ENCODE data around the gene POC1B.

The POC1B gene

DNA sequence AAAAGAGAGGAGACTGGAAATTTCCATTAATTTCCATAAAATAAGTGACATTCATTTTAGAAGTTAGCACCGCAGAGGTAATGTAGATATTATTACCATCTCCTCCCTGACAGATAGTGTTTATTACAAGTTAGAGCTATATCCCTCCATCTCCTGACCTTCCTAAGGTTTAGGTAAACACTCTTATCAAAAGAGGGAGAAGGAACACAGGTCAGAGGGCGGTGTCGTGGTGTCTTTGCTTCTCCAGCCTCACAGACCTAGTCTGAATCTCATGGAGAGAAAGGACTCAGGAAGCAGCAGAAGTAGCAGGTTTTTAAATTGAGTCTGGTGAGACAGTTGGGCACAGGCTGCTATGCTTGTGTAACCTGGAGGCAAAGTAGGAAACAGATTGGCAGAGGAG lies 11.5 kb upstream of the POC1B start (continued):
- TF ChIP-seq BACH2 (CRISPR knock-in tag; IDR thresholded peaks at IDR 0.05; ENCODE audit: borderline replicate concordance) (no peak), SNAI2 (CRISPR knock-in tag; IDR thresholded peaks at IDR 0.05) (no peak), TOX (CRISPR knock-in tag; IDR thresholded peaks at IDR 0.05; ENCODE audit: borderline replicate concordance) (no peak), ZNF70 (CRISPR knock-in tag; IDR thresholded peaks at IDR 0.05) (no peak), TCF4 (CRISPR knock-in tag; IDR thresholded peaks at IDR 0.05; ENCODE audit: borderline replicate concordance) (no peak), PPARA (CRISPR knock-in tag; IDR thresholded peaks at IDR 0.05; ENCODE audit: borderline replicate concordance) (no peak), ZNF8 (CRISPR knock-in tag; IDR thresholded peaks at IDR 0.05) (no peak), ZFP30 (CRISPR knock-in tag; IDR thresholded peaks at IDR 0.05) (no peak), RARB (CRISPR knock-in tag; IDR thresholded peaks at IDR 0.05) (no peak), ZNF565 (CRISPR knock-in tag; conservative IDR thresholded peaks at IDR 0.05; ENCODE audit: low read depth) (no peak), ESRRG (CRISPR knock-in tag; IDR thresholded peaks at IDR 0.05) (no peak)
- TF ChIP-seq, protein P1, sequence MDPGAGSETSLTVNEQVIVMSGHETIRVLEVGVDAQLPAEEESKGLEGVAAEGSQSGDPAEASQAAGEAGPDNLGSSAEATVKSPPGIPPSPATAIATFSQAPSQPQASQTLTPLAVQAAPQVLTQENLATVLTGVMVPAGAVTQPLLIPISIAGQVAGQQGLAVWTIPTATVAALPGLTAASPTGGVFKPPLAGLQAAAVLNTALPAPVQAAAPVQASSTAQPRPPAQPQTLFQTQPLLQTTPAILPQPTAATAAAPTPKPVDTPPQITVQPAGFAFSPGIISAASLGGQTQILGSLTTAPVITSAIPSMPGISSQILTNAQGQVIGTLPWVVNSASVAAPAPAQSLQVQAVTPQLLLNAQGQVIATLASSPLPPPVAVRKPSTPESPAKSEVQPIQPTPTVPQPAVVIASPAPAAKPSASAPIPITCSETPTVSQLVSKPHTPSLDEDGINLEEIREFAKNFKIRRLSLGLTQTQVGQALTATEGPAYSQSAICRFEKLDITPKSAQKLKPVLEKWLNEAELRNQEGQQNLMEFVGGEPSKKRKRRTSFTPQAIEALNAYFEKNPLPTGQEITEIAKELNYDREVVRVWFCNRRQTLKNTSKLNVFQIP (CRISPR knock-in tag; IDR thresholded peaks at IDR 0.05; ENCODE audit: borderline replicate concordance, low read depth), result no peak

DNA sequence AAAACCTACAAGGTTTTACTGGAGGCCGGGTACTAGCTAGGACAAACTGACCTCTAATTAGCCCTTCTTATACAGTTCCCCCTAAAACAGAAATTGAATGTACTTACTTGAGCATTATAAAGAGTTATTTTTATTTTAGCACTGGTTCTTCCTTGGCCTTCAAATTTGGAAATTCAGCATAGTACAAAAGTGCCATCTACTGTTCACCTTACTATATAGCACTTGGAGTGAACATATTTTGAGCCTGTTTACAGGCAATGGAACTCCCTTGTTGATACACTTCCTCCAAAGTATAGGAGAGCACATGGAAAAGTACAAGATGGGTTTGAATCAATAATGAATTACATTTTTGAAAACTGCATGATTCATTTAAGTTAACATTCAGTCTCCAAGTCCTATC lies 3.9 kb upstream of the POC1B start:
- no peak for TF ChIP-seq TOX (CRISPR knock-in tag; IDR thresholded peaks at IDR 0.05; ENCODE audit: borderline replicate concordance)
- no peak for TF ChIP-seq ESRRG (CRISPR knock-in tag; IDR thresholded peaks at IDR 0.05)
- TF ChIP-seq, protein P1 (CRISPR knock-in tag; IDR thresholded peaks at IDR 0.05; ENCODE audit: borderline replicate concordance, low read depth), result no peak
- no peak for TF ChIP-seq ZFP3 (CRISPR knock-in tag; IDR thresholded peaks at IDR 0.05)
- TF ChIP-seq ZNF565 (CRISPR knock-in tag; conservative IDR thresholded peaks at IDR 0.05; ENCODE audit: low read depth), result no peak
- no peak for TF ChIP-seq OSR1 (CRISPR knock-in tag; IDR thresholded peaks at IDR 0.05)
- TF ChIP-seq ZNF8 (CRISPR knock-in tag; IDR thresholded peaks at IDR 0.05), result no peak
- TF ChIP-seq, protein P2, sequence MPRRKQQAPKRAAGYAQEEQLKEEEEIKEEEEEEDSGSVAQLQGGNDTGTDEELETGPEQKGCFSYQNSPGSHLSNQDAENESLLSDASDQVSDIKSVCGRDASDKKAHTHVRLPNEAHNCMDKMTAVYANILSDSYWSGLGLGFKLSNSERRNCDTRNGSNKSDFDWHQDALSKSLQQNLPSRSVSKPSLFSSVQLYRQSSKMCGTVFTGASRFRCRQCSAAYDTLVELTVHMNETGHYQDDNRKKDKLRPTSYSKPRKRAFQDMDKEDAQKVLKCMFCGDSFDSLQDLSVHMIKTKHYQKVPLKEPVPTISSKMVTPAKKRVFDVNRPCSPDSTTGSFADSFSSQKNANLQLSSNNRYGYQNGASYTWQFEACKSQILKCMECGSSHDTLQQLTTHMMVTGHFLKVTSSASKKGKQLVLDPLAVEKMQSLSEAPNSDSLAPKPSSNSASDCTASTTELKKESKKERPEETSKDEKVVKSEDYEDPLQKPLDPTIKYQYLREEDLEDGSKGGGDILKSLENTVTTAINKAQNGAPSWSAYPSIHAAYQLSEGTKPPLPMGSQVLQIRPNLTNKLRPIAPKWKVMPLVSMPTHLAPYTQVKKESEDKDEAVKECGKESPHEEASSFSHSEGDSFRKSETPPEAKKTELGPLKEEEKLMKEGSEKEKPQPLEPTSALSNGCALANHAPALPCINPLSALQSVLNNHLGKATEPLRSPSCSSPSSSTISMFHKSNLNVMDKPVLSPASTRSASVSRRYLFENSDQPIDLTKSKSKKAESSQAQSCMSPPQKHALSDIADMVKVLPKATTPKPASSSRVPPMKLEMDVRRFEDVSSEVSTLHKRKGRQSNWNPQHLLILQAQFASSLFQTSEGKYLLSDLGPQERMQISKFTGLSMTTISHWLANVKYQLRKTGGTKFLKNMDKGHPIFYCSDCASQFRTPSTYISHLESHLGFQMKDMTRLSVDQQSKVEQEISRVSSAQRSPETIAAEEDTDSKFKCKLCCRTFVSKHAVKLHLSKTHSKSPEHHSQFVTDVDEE (CRISPR knock-in tag; IDR thresholded peaks at IDR 0.05), result no peak
- no peak for TF ChIP-seq SNAI2 (CRISPR knock-in tag; IDR thresholded peaks at IDR 0.05)
- TF ChIP-seq, protein P3, sequence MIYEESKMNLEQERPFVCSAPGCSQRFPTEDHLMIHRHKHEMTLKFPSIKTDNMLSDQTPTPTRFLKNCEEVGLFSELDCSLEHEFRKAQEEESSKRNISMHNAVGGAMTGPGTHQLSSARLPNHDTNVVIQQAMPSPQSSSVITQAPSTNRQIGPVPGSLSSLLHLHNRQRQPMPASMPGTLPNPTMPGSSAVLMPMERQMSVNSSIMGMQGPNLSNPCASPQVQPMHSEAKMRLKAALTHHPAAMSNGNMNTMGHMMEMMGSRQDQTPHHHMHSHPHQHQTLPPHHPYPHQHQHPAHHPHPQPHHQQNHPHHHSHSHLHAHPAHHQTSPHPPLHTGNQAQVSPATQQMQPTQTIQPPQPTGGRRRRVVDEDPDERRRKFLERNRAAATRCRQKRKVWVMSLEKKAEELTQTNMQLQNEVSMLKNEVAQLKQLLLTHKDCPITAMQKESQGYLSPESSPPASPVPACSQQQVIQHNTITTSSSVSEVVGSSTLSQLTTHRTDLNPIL (CRISPR knock-in tag; IDR thresholded peaks at IDR 0.05; ENCODE audit: low read depth), result no peak
- TF ChIP-seq, protein P4, sequence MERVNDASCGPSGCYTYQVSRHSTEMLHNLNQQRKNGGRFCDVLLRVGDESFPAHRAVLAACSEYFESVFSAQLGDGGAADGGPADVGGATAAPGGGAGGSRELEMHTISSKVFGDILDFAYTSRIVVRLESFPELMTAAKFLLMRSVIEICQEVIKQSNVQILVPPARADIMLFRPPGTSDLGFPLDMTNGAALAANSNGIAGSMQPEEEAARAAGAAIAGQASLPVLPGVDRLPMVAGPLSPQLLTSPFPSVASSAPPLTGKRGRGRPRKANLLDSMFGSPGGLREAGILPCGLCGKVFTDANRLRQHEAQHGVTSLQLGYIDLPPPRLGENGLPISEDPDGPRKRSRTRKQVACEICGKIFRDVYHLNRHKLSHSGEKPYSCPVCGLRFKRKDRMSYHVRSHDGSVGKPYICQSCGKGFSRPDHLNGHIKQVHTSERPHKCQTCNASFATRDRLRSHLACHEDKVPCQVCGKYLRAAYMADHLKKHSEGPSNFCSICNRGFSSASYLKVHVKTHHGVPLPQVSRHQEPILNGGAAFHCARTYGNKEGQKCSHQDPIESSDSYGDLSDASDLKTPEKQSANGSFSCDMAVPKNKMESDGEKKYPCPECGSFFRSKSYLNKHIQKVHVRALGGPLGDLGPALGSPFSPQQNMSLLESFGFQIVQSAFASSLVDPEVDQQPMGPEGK (CRISPR knock-in tag; IDR thresholded peaks at IDR 0.05; ENCODE audit: borderline replicate concordance), result no peak
- TF ChIP-seq PPARA (CRISPR knock-in tag; IDR thresholded peaks at IDR 0.05; ENCODE audit: borderline replicate concordance), result no peak
- TF ChIP-seq TCF4 (CRISPR knock-in tag; IDR thresholded peaks at IDR 0.05; ENCODE audit: borderline replicate concordance), result no peak
- no peak for ATAC-seq

DNA sequence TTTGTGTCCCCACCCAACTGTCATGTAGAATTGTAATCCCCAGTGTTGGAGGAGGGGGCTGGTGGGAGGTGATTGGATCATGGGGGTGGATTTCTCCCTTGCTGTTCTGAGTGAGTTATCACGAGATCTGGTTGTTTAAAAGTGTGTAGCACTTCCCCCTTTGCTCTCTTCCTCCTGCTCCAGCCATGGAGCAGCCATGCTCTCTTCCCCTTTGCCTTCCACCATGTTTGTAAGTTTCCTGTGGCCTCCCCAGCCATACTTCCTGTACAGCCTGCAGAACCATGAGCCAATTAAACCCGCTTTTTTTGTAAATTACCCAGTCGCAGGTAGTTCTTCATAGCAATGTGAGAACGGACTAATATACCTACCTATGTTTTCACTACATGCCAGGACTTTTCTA lies 2.6 kb upstream of the POC1B start:
- no peak for ATAC-seq

More for the DNA sequence above, 2.6 kb upstream of the POC1B start:
- TF ChIP-seq TCF4 (CRISPR knock-in tag; IDR thresholded peaks at IDR 0.05; ENCODE audit: borderline replicate concordance) (no peak), SNAI2 (CRISPR knock-in tag; IDR thresholded peaks at IDR 0.05) (no peak), ESRRG (CRISPR knock-in tag; IDR thresholded peaks at IDR 0.05) (no peak), ZFP3 (CRISPR knock-in tag; IDR thresholded peaks at IDR 0.05) (no peak)
- TF ChIP-seq, protein P4 (CRISPR knock-in tag; IDR thresholded peaks at IDR 0.05; ENCODE audit: borderline replicate concordance), result no peak

All from SK-N-SH treated with all-trans-retinoic acid at 6 μM for 48 hours (cell line).